BJ (cell line): ENCODE data around the gene COL3A1. TPM values are rescaled to one million over a fixed set of nuclear protein-coding genes. Genes with fewer than 3 reads are reported as not detected.
A peak's percentile ranks its signal among the peaks of the same experiment; 100 is the strongest.

ENCODE experiments used
- CTCF ChIA-PET: fragments of 350-600 bp; formaldehyde crosslinking; extraction: SDS; loops from one replicate; lab custom pipeline; 2021; ENCODE audit warnings: antibody characterized with exemption, inconsistent platforms; lab: Yijun Ruan, JAX
- POLR2A ChIA-PET: fragments of 300-600 bp; sonication (Branson Sonifier 250); formaldehyde crosslinking; extraction: SDS; loops from one replicate; lab custom pipeline; 2021; ENCODE audit warnings: antibody characterized with exemption; lab: Charles Lee
- DNase-seq: peaks from one replicate; pipeline ENCODE4 v3.0.0-alpha.2; 2011; ENCODE audit warnings: low read depth
- H3K27me3 ChIP-seq: 2 replicates; pipeline ENCODE4 v1.6.0; 2011; ENCODE audit warnings: low read length; ENCODE audit not compliant: control insufficient read depth, insufficient read depth
- H3K36me3 ChIP-seq: 2 replicates; pipeline ENCODE4 v1.5.1; 2011; ENCODE audit warnings: low read length; ENCODE audit not compliant: control insufficient read depth, insufficient read depth
- H3K4me3 ChIP-seq: 2 replicates; pipeline ENCODE4 v1.5.1; 2011; ENCODE audit warnings: low read depth, mild to moderate bottlenecking, control low read depth, low read length
- polyA plus RNA-seq: library from polyadenylated mRNA; depleted of rRNA; stranded (reverse); fragments of >200 nt; gene quantifications from 2 replicates; pipeline ENCODE4 v1.2.3, GENCODE V29; 2011
- TF ChIP-seq, protein P1 (sequence below): IDR thresholded peaks from 2 replicates; pipeline ENCODE4 v1.5.1; 2011; ENCODE audit warnings: low read depth, mild to moderate bottlenecking, control low read depth, inconsistent platforms, low read length, moderate library complexity; ENCODE audit not compliant: insufficient read depth

The COL3A1 gene
- polyA plus RNA-seq, 1 experiment = 1,450 TPM

DNA sequence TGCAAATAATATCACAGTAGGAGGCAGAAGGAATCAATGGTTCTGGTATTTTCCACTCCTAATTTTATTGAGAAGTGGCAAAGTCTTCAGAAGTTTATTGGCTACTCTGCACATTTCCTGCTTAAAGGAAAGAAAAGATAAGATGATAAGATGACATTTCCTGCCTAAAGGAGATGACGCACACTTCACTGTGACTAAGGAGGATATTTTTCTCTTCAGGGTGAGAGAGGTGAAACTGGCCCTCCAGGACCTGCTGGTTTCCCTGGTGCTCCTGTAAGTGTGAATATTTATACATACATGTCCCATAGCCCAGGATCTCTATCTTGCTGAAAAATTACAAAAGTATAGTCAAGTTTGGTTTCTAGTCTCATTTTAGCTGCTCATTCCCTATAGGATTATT lies 27.9 kb downstream of the COL3A1 start:
- H3K36me3 ChIP-seq = peaks cover 29% of the 10 kb centered on the region
- POLR2A ChIA-PET = no interaction called here
- H3K27me3 ChIP-seq = no peaks in the 10 kb centered on the region
- H3K4me3 ChIP-seq = no peak overlapping the region
- CTCF ChIA-PET = interaction anchor here (0.5 kb wide), 1 partner anchor 59 kb away, joined by 3 read pairs; no protein-coding TSS in a partner anchor
- TF ChIP-seq, protein P1, sequence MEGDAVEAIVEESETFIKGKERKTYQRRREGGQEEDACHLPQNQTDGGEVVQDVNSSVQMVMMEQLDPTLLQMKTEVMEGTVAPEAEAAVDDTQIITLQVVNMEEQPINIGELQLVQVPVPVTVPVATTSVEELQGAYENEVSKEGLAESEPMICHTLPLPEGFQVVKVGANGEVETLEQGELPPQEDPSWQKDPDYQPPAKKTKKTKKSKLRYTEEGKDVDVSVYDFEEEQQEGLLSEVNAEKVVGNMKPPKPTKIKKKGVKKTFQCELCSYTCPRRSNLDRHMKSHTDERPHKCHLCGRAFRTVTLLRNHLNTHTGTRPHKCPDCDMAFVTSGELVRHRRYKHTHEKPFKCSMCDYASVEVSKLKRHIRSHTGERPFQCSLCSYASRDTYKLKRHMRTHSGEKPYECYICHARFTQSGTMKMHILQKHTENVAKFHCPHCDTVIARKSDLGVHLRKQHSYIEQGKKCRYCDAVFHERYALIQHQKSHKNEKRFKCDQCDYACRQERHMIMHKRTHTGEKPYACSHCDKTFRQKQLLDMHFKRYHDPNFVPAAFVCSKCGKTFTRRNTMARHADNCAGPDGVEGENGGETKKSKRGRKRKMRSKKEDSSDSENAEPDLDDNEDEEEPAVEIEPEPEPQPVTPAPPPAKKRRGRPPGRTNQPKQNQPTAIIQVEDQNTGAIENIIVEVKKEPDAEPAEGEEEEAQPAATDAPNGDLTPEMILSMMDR = no peak
- peak; percentile 51 for DNase-seq

DNA sequence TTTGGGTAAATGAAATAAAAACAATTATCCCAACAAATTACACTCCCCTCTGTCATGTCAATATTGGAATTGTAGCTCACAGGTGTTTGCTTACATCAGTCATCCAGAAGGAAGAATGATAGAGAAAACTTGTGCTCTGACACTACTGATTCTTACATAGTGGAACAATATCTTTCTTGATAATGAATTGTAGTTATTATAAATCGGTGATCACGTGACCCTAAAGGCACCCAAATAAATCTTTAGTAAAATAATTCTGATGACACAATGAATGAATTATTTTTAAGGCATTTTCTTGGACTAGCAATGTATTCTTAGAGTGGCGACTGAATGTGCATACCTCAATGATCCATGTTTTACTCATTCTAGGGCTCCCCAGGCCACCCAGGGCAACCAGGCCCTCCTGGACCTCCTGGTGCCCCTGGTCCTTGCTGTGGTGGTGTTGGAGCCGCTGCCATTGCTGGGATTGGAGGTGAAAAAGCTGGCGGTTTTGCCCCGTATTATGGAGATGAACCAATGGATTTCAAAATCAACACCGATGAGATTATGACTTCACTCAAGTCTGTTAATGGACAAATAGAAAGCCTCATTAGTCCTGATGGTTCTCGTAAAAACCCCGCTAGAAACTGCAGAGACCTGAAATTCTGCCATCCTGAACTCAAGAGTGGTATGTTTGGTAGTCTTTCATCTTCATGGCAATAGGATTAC lies 34.5 kb downstream of the COL3A1 start:
- CTCF ChIA-PET = no interaction called here
- no peak for DNase-seq

GRCh38 chr2:189010536-189010935 lies 36.4 kb downstream of the COL3A1 start:
- no peak for DNase-seq
- Histone ChIP-seq H3K4me3 (no peak overlapping the region), H3K36me3 (peaks cover 16% of the 10 kb centered on the region), H3K27me3 (no peaks in the 10 kb centered on the region)
- ChIA-PET CTCF (no interaction called here), POLR2A (no interaction called here)
- TF ChIP-seq, protein P1 = no peak

More for the DNA sequence above, 34.5 kb downstream of the COL3A1 start:
- TF ChIP-seq, protein P1 = no peak
- H3K36me3 ChIP-seq = peaks cover 23% of the 10 kb centered on the region
- no peaks in the 10 kb centered on the region for H3K27me3 ChIP-seq
- POLR2A ChIA-PET = no interaction called here
- H3K4me3 ChIP-seq = no peak overlapping the region

DNA sequence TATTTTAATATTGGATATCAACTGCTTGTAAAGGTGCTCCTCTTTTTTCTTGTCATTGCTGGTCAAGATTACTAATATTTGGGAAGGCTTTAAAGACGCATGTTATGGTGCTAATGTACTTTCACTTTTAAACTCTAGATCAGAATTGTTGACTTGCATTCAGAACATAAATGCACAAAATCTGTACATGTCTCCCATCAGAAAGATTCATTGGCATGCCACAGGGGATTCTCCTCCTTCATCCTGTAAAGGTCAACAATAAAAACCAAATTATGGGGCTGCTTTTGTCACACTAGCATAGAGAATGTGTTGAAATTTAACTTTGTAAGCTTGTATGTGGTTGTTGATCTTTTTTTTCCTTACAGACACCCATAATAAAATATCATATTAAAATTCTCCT lies 38.2 kb downstream of the COL3A1 start:
- TF ChIP-seq, protein P1 = no peak
- ChIA-PET POLR2A (no interaction called here), CTCF (no interaction called here)
- no peak for DNase-seq
- H3K27me3 ChIP-seq = no peaks in the 10 kb centered on the region
- H3K36me3 ChIP-seq = peaks cover 13% of the 10 kb centered on the region
- H3K4me3 ChIP-seq = no peak overlapping the region

DNA sequence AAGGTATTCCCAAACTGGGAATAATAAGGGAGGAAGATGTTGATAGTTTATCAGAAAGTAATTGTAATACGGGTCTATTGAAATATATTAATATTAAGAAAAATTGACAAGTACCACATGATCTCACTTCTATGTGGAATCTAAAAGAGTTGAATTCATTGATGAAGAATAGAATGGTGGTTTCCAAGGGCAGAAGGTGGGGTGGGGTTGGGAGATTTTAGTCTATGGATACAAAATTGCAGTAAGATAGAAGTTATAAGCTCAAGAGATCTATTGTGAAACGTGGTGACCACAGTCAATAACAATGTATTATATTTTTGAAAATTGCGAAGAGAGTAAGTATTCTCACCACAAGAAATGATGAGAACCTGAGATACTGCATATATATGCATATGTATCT lies 38.9 kb downstream of the COL3A1 start:
- TF ChIP-seq, protein P1 = no peak
- Histone ChIP-seq H3K27me3 (no peaks in the 10 kb centered on the region), H3K4me3 (no peak overlapping the region), H3K36me3 (peaks cover 8% of the 10 kb centered on the region)
- no peak for DNase-seq
- ChIA-PET CTCF (no interaction called here), POLR2A (no interaction called here)
